Measurements from ENCODE around the gene NECTIN4. TPM values are rescaled to one million over a fixed set of nuclear protein-coding genes. Genes with fewer than 3 reads are reported as not detected.

Gene NECTIN4
- total and polyA plus RNA-seq, 2 of the 8 experiments (the other 6 are each of a cell fraction or from before 2014, with no cell fraction given) = 0.19 to 0.71 TPM

DNA sequence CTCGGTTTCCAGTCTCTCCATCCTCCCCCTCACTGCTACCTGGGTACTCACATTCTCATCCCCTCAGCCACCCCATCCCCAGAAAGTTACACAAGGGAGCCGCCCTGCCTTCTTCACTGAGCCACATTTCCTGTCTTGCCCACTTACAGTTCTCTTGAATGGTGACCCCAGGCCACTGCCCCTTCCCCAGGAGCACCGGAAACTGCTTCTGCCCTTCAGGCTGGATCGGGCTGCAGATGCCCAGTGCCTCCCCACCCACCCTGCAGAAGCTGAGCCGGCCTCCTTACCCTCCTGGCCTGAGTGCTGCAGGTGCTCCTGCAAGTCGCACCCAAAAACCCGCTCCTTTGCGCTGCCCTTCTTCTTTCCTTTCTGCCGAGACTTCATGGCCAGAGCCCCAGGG, 20.1 kb downstream of the NECTIN4 start:
- H3K56ac ChIP-seq (replicated peaks; ENCODE audit: insufficient read length, low read depth, low read length) = no peak overlapping the region
- CTCF ChIA-PET (ENCODE audit: partially characterized antibody) = interaction anchor here (1.7 to 17.8 kb wide), 6 partner anchors 8 to 28 kb away, joined by 4 to 282 read pairs (median 20); partner anchors contain the start of genes KLHDC9 and NECTIN4
- FAIRE-seq = no peak

More for the DNA sequence above, 20.1 kb downstream of the NECTIN4 start:
- no peaks in the 10 kb centered on the region for H3K79me2 ChIP-seq (ENCODE audit: control insufficient read depth in 1 of 2, insufficient read depth in 2 of 2, low read length in 2 of 2)
- 0 out of 2 replicates have a peak overlapping the region, but pooled peaks have one; percentile 29 for H2BK15ac ChIP-seq (ENCODE audit: low read length)
- peak overlapping the region; percentile 50 for H4K91ac ChIP-seq (replicated peaks; ENCODE audit: insufficient read length, low read length)
- H4K5ac ChIP-seq (ENCODE audit: insufficient read length, low read depth, low read length) = no peak overlapping the region
- no peak overlapping the region for H2BK120ac ChIP-seq (replicated peaks; ENCODE audit: low read depth, low read length)
- H3K27ac ChIP-seq (ENCODE audit: low read depth, low read length) = no peak overlapping the region
- peak overlapping the region; percentile 84 for H3K4ac ChIP-seq (replicated peaks; ENCODE audit: insufficient read length, low read depth, low read length)
- no peak overlapping the region for H3K4me3 ChIP-seq (ENCODE audit: extremely low read depth in 1 of 4, insufficient read depth in 2 of 4, low read depth in 3 of 4, low read length in 4 of 4)
- DNase-seq (ENCODE audit: low read depth in 1 of 2, low spot score in 2 of 2) = no peak
- no peak overlapping the region for H2BK20ac ChIP-seq (ENCODE audit: low read length)
- no peak overlapping the region for H3K18ac ChIP-seq (ENCODE audit: extremely low read depth, low read length)
- peaks cover 0 to 3% of the 10 kb centered on the region in 2 experiments for H4K20me1 ChIP-seq (replicated peaks in 1 of 2; ENCODE audit: control insufficient read depth in 1 of 2, insufficient read depth in 2 of 2, low read length in 2 of 2)
- H3K79me1 ChIP-seq (ENCODE audit: low read depth, low read length) = no peaks in the 10 kb centered on the region
- no peaks in the 10 kb centered on the region for H3K9me3 ChIP-seq (ENCODE audit: insufficient read depth in 2 of 2, low read depth in 1 of 2, low read length in 1 of 2)
- no peak overlapping the region for H3K9ac ChIP-seq (replicated peaks in 1 of 4; ENCODE audit: extremely low read depth in 1 of 4, low read depth in 3 of 4, low read length in 3 of 4)
- TF ChIP-seq E2F6 (IDR thresholded peaks at IDR 0.05) (no peak), RBBP5 (IDR thresholded peaks at IDR 0.05; ENCODE audit: borderline replicate concordance, low read depth, low read length) (no peak), RFX5 (IDR thresholded peaks at IDR 0.05; ENCODE audit: borderline replicate concordance, low read depth, low read length) (no peak), GABPA (IDR thresholded peaks at IDR 0.05; ENCODE audit: borderline replicate concordance, insufficient read depth, low read length) (no peak), SUZ12 (IDR thresholded peaks at IDR 0.05; ENCODE audit: low read length) (no peak), CTBP2 (IDR thresholded peaks at IDR 0.05; ENCODE audit: borderline replicate concordance, insufficient read depth, insufficient read length, low read length) (no peak), MAFK (IDR thresholded peaks at IDR 0.05; ENCODE audit: low read depth, low read length) (no peak), HDAC2 (IDR thresholded peaks at IDR 0.05; ENCODE audit: borderline replicate concordance in 1 of 2, low read depth in 2 of 2, low read length in 2 of 2) (no peak), CEBPB (IDR thresholded peaks at IDR 0.05; ENCODE audit: low read depth, low read length) (no peak)
- no peak overlapping the region for H3K4me2 ChIP-seq (ENCODE audit: insufficient read depth in 1 of 2, low read depth in 2 of 2, low read length in 2 of 2)
- H3K14ac ChIP-seq (ENCODE audit: insufficient read length) = no peak overlapping the region
- no peaks in the 10 kb centered on the region for H3K36me3 ChIP-seq (ENCODE audit: control insufficient read depth in 2 of 4, insufficient read depth in 4 of 4, low read length in 3 of 4)
- no peak overlapping the region for H2BK12ac ChIP-seq (ENCODE audit: low read depth, low read length)
- H3K23me2 ChIP-seq (ENCODE audit: low read depth, low read length) = no peaks in the 10 kb centered on the region
- 91% methylated on average over 7 of the region's 9 CpGs; no CpG with 5 or more reads in 1 of the 2 experiments for WGBS, 2 experiments (ENCODE audit: extremely low coverage in 1 of 2, insufficient coverage in 1 of 2, insufficient read length in 1 of 2, insufficient replicate concordance in 2 of 2, low coverage in 1 of 2, low lambda C conversion rate in 2 of 2, missing lambda C conversion rate in 1 of 2)
- peaks cover 0 to 8% (median 3%) of the 10 kb centered on the region in 4 experiments; a peak in 3 of 7 replicates for H3K4me1 ChIP-seq (replicated peaks in 1 of 4; ENCODE audit: control insufficient read depth in 3 of 4, insufficient read depth in 4 of 4, low read length in 3 of 4)
- no peak overlapping the region for H2AFZ ChIP-seq (ENCODE audit: low read length)
- H2AK5ac ChIP-seq (ENCODE audit: low read depth, low read length) = no peak overlapping the region
- no peaks in the 10 kb centered on the region for H3K27me3 ChIP-seq (replicated peaks in 1 of 4; ENCODE audit: control insufficient read depth in 3 of 4, extremely low read depth in 1 of 4, insufficient read depth in 3 of 4, low read length in 3 of 4)
- H4K8ac ChIP-seq (ENCODE audit: extremely low read depth, insufficient read depth, low read length) = peak overlapping the region; percentile 70
- no peak overlapping the region; the same call in 1 of the 2 replicates for H2BK5ac ChIP-seq (ENCODE audit: low read depth, low read length)
- H3K23ac ChIP-seq (ENCODE audit: insufficient read length) = no peak overlapping the region
- POLR2A ChIA-PET (ENCODE audit: partially characterized antibody) = interaction anchor here (1.3 to 1.6 kb wide), 4 partner anchors 9 to 63 kb away, joined by 4 to 6 read pairs (median 4); partner anchors contain the start of genes DEDD and KLHDC9
